Measurements from ENCODE around the gene CYP2A7.
"Not testable (repeated sequence)": the region's sequence is repeated elsewhere in the genome, so short reads cannot be mapped to it uniquely, and the experiment has no call there.

CYP2A7 gene, protein sequence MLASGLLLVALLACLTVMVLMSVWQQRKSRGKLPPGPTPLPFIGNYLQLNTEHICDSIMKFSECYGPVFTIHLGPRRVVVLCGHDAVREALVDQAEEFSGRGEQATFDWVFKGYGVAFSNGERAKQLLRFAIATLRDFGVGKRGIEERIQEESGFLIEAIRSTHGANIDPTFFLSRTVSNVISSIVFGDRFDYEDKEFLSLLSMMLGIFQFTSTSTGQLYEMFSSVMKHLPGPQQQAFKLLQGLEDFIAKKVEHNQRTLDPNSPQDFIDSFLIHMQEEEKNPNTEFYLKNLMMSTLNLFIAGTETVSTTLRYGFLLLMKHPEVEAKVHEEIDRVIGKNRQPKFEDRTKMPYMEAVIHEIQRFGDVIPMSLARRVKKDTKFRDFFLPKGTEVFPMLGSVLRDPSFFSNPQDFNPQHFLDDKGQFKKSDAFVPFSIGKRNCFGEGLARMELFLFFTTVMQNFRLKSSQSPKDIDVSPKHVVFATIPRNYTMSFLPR

GRCh38 chr19:40882062-40882461 lies at the start of gene CYP2A7:
Gene CYP2A7, minus strand, starts transcription at chr19:40882231. Its CDS starts 21 bp downstream, at chr19:40882210.
- H3K4me1 Mint-ChIP-seq (ENCODE audit: low read depth); H3K27ac Mint-ChIP-seq; H3K36me3 Mint-ChIP-seq (ENCODE audit: low read depth); H3K9me3 Mint-ChIP-seq; H3K4me3 Mint-ChIP-seq: not testable (repeated sequence)
- H3K27me3 Mint-ChIP-seq = peaks cover 34% of the 10 kb centered on the region

DNA sequence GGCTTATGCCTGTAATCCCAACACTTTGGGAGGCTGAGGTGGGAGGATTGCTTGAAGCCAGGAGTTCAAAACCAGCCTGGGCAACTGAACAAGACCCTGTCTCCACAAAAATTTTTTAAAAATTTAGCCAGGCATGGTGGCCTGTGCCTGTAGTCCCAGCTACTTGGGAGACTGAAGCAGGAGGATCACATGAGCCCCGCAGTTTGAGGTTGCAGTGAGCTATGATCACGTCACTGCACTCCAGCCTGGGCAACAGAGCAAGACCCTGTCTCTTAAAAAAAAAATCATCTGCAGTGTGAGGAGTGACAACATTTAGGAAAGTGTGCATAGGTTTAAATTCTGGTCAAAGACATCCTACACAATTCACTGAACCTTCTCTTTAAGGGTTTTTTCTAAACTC lies 48.8 kb upstream of the CYP2A7 start:
- not testable (repeated sequence) for H3K4me1 Mint-ChIP-seq (ENCODE audit: low read depth); H3K36me3 Mint-ChIP-seq (ENCODE audit: low read depth); H3K9me3 Mint-ChIP-seq; H3K27ac Mint-ChIP-seq; H3K4me3 Mint-ChIP-seq
- peaks cover 13% of the 10 kb centered on the region for H3K27me3 Mint-ChIP-seq

DNA sequence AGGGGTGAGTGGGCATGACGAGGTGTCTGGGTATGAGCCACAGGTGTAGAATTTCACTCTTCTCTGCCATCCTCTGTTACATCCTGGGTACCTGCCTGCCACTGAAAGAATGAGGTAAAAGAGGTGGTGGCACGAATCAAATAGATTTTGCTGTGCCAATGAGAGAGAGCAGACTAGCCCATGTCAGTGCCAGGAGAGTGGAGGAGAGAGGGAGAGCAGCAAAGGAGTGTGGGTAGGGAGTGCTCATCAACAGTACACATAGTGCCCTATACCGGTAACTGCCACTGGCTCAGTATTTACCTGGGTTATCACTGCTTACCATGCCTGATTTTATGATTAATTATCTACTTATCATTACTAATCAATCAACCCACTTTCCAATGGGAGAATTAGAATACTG lies 47.9 kb upstream of the CYP2A7 start:
- not testable (repeated sequence) for H3K4me1 Mint-ChIP-seq (ENCODE audit: low read depth); H3K36me3 Mint-ChIP-seq (ENCODE audit: low read depth); H3K4me3 Mint-ChIP-seq; H3K9me3 Mint-ChIP-seq; H3K27ac Mint-ChIP-seq
- peaks cover 13% of the 10 kb centered on the region for H3K27me3 Mint-ChIP-seq

DNA sequence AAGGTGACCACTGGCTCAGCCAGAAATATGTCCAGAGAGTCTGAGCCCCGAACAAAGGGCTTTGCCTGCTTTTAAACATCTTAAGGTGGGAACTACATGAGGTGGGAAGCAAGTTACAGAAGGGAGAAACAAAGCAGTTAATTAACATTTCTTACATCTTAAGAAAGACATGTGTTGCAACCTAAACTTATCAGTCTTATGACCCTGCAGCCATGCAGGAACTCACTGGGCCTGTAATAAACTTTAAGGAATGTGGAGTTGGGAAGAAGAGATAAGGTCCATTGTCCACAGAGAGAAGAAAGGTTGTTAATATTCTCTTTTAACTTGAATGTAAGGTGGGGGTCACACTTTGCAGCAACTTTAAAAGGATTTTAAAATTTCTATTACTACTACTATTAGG lies 46.8 kb upstream of the CYP2A7 start:
- Mint-ChIP-seq H3K27me3 (peaks cover 13% of the 10 kb centered on the region), H3K4me3 (no peak overlapping the region), H3K36me3 (ENCODE audit: low read depth) (no peaks in the 10 kb centered on the region), H3K9me3 (no peaks in the 10 kb centered on the region), H3K27ac (no peak overlapping the region), H3K4me1 (ENCODE audit: low read depth) (no peaks in the 10 kb centered on the region)

DNA sequence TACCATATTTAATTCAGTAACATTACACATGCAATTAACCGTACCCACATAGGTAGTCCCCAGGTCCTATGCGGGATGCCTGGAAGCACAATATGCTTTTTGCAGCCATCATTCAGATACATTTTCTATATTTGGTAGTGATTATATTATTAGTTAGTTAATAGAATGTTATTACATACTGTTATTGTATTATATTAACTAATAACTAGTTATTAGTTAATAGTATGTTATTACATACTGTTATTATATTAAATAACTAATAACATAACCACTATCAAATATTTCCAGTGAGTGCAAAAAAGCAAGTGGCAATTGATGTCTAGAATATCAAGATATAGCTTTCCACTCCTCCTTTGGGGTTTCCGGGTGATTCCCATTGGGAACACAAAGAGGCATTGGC lies 45.5 kb upstream of the CYP2A7 start:
- Mint-ChIP-seq H3K4me3 (no peak overlapping the region), H3K4me1 (ENCODE audit: low read depth) (no peaks in the 10 kb centered on the region)

GRCh38 chr19:40926276-40926675 lies 44.2 kb upstream of the CYP2A7 start:
- not testable (repeated sequence) for H3K36me3 Mint-ChIP-seq (ENCODE audit: low read depth); H3K4me3 Mint-ChIP-seq; H3K4me1 Mint-ChIP-seq (ENCODE audit: low read depth); H3K27me3 Mint-ChIP-seq; H3K9me3 Mint-ChIP-seq; H3K27ac Mint-ChIP-seq

More for the DNA sequence above, 45.5 kb upstream of the CYP2A7 start:
- H3K27me3 Mint-ChIP-seq = peaks cover 8% of the 10 kb centered on the region
- no peaks in the 10 kb centered on the region for H3K9me3 Mint-ChIP-seq
- no peak overlapping the region for H3K27ac Mint-ChIP-seq
- no peaks in the 10 kb centered on the region for H3K36me3 Mint-ChIP-seq (ENCODE audit: low read depth)

DNA sequence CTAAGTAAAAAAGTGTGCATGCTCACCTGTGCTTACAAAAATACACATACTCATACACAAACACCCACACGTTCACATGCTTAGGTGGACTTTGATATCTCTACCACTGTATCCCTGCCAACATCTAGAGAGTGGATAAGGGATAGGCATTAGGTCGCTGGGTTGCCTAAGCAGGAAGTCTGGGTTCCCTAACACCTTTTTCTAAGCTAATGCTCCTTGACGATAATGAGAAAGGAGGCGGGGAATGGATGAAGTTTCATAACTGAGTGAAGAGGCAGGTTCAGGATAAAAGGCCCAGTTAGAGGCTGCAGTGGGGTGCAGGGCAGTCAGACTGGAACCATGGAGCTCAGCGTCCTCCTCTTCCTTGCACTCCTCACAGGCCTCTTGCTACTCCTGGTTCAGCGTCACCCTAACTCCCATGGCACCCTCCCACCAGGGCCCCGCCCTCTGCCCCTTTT lies 41.9 kb upstream of the CYP2A7 start:
- Mint-ChIP-seq H3K27ac (no peak overlapping the region), H3K36me3 (ENCODE audit: low read depth) (no peaks in the 10 kb centered on the region), H3K9me3 (peaks cover 17% of the 10 kb centered on the region), H3K4me3 (no peak overlapping the region), H3K4me1 (ENCODE audit: low read depth) (no peaks in the 10 kb centered on the region), H3K27me3 (no peaks in the 10 kb centered on the region)

GRCh38 chr19:40922237-40923160 lies 40.5 kb upstream of the CYP2A7 start:
- not testable (repeated sequence) for H3K27me3 Mint-ChIP-seq

DNA sequence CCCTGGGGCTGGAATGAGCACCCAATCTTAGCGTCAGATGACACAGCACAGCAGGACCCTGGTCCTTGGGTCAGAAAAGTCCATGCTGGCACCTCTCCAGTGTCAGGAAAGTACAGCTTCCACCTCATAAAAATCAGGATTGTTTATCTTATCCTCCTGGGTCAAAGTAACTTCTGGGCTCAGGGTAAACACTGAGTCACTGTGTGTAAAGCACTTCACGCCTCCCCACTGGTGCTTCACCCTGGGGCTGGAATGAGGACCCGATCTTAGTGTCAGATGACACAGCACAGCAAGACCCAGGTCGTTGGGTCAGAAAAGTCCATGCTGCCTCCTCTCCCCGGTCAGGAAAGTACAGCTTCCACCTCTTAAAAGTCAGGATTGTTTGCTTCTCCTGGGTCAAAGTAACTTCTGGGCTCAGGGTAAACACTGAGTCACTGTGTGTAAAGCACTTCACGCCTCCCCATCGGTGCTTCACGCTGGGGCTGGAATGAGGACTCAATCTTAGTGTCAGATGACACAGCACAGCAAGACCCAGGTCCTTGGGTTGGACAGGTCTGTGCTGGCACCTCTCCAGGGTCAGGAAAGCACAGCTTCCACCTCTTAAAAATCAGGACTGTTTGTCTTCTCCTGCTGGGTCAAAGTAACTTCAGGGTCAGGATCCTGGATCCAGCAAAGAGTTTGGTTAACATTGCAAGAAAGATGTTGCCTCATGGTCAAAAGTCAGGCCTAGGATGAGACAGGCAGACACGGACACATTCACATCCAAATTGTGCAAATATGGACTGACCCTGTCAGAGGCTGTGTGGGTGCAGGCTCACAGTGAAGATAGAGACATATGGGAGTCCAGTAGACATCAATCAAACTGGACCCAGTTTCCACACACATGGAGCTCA lies 39.2 kb upstream of the CYP2A7 start:
- no peaks in the 10 kb centered on the region for H3K36me3 Mint-ChIP-seq (ENCODE audit: low read depth)
- no peaks in the 10 kb centered on the region for H3K4me1 Mint-ChIP-seq (ENCODE audit: low read depth)
- no peaks in the 10 kb centered on the region for H3K27me3 Mint-ChIP-seq
- H3K9me3 Mint-ChIP-seq = peaks cover 21% of the 10 kb centered on the region
- no peak overlapping the region for H3K27ac Mint-ChIP-seq
- H3K4me3 Mint-ChIP-seq = no peak overlapping the region

More at GRCh38 chr19:40922237-40923160, 40.5 kb upstream of the CYP2A7 start:
- not testable (repeated sequence) for H3K27ac Mint-ChIP-seq; H3K4me1 Mint-ChIP-seq (ENCODE audit: low read depth); H3K4me3 Mint-ChIP-seq; H3K36me3 Mint-ChIP-seq (ENCODE audit: low read depth)
- H3K9me3 Mint-ChIP-seq = peaks cover 17% of the 10 kb centered on the region

- Mint-ChIP-seq H3K27me3 (peaks cover 4% of the 10 kb centered on the region), H3K4me3 (no peak overlapping the region), H3K36me3 (ENCODE audit: low read depth) (no peaks in the 10 kb centered on the region), H3K4me1 (ENCODE audit: low read depth) (no peaks in the 10 kb centered on the region), H3K27ac (no peak overlapping the region), H3K9me3 (peaks cover 24% of the 10 kb centered on the region)
Observed at GRCh38 chr19:40920300-40921004, 38.4 kb upstream of the CYP2A7 start.

DNA sequence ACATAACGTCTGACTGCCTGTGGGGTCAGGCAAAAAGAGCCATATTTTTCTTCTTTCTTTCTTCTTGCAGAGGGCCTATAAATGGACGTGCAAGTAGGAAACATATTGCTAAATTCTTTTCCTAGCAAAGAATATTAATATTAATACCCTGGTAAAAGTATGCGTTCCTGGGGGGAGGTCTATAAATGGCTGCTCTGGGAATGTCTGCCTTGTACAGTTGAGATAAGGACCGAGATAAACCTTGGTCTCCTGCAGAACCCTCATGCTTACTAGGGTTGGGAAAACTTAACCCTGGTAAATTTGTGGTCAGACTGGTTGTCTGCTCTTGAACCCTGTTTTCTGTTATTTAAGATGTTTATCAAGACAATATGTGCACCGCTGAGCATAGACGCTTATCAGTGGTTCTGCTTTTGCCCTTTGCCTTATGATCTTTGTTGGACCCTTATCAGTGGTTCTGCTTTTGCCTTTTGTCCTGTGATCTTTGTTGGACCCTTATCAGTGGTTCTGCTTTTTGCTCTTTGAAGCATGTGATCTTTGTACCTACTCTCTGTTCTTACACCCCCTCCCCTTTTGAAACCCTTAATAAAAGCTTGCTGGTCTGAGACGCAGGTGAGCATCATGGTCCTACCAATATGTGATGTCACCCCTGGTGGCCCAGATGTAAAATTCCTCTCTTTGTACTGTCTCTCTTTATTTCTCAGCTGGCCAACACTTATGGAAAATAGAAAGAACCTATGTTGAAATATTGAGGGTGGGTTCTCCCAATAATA lies 37.7 kb upstream of the CYP2A7 start:
- H3K4me1 Mint-ChIP-seq (ENCODE audit: low read depth); H3K27ac Mint-ChIP-seq: not testable (repeated sequence)

DNA sequence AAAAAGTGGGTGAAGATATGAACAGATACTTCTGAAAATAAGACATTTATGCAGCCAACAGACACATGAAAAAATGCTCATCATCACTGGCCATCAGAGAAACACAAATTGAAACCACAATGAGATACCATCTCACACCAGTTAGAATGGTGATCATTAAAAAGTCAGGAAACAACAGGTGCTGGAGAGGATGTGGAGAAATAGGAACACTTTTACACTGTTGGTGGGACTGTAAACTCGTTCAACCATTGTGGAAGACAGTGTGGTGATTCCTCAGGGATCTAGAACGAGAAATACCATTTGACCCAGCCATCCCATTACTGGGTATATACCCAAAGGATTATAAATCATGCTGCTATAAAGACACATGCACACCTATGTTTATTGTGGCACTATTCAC lies 36.3 kb upstream of the CYP2A7 start:
- H3K4me3 Mint-ChIP-seq; H3K27ac Mint-ChIP-seq; H3K4me1 Mint-ChIP-seq (ENCODE audit: low read depth); H3K36me3 Mint-ChIP-seq (ENCODE audit: low read depth): not testable (repeated sequence)
- H3K9me3 Mint-ChIP-seq = peaks cover 30% of the 10 kb centered on the region
- peaks cover 13% of the 10 kb centered on the region for H3K27me3 Mint-ChIP-seq

More for the DNA sequence above, 37.7 kb upstream of the CYP2A7 start:
- not testable (repeated sequence) for H3K4me3 Mint-ChIP-seq; H3K36me3 Mint-ChIP-seq (ENCODE audit: low read depth); H3K27me3 Mint-ChIP-seq
- H3K9me3 Mint-ChIP-seq = peaks cover 25% of the 10 kb centered on the region

DNA sequence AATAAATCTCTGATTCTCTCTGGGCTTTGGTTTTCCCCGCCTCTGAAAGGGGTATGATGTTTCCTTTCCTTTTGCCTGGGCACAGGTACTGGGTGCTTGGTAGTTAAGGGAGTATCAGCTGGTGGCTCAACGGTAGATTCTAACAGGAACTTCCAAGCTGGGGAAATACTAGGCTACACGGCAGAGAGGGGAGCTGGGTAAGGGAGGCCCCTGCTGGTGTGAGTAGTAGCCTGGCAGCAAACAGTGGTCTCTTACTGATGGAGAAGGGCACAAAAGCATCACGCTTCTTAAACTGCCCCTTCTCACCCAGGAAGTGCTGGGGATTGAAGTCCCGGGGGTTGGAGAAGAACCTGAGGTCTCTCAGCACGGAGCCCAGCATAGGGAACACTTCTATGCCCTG lies 26.9 kb upstream of the CYP2A7 start:
- Mint-ChIP-seq H3K4me3 (no peak overlapping the region), H3K9me3 (peaks cover 3% of the 10 kb centered on the region), H3K27me3 (peaks cover 17% of the 10 kb centered on the region), H3K27ac (no peak overlapping the region), H3K36me3 (ENCODE audit: low read depth) (no peaks in the 10 kb centered on the region), H3K4me1 (ENCODE audit: low read depth) (peaks cover 14% of the 10 kb centered on the region)
